ENCODE measurements around the gene ZNF236. TPM values are rescaled to one million over a fixed set of nuclear protein-coding genes. Genes with fewer than 3 reads are reported as not detected.

The ZNF236 gene
- total and polyA plus RNA-seq, 2 donors (not counting 3 experiments of a cell fraction or from before 2014, with no cell fraction given), result 4.5 to 14.7 TPM

- ChIA-PET POLR2A (no interaction called here), CTCF (interaction anchor here (0.8 to 8.0 kb wide), 17 partner anchors 8 to 182 kb away, joined by 3 to 140 read pairs (median 4); no protein-coding TSS in a partner anchor)
- no peaks in the 10 kb centered on the region for H3K9me3 ChIP-seq (replicated peaks; ENCODE audit: control insufficient read depth, insufficient read depth, low read length)
- no peak overlapping the region for H3K27ac ChIP-seq (ENCODE audit: insufficient read depth, low read depth, low read length)
- no TSS peak for BruUV-seq (replicated peaks)
- intact Hi-C loops (cut with micrococcal nuclease), result loop anchor here (1.0 to 5.0 kb wide), 4 partner anchors 61 to 181 kb away; no protein-coding TSS in a partner anchor
- H3K27me3 ChIP-seq (ENCODE audit: control insufficient read depth in 2 of 2, insufficient read depth in 2 of 2, low read length in 2 of 2), result peaks cover 0 to 7% of the 10 kb centered on the region in 2 experiments
- no peaks in the 10 kb centered on the region for H4K20me1 ChIP-seq (replicated peaks; ENCODE audit: control insufficient read depth, extremely low read depth, insufficient read depth, low read length)
- peak overlapping the region; percentile 30 for H3K4me2 ChIP-seq (ENCODE audit: insufficient read depth, low read length)
- H3K9me1 ChIP-seq (replicated peaks; ENCODE audit: control insufficient read depth, extremely low read depth, insufficient read depth, low read length), result no peaks in the 10 kb centered on the region
- no peak overlapping the region for H3K9ac ChIP-seq (replicated peaks; ENCODE audit: extremely low read depth, insufficient read depth, low read length)
- no peaks in the 10 kb centered on the region for H3K79me2 ChIP-seq (ENCODE audit: control insufficient read depth, insufficient read depth, low read length)
- H3K36me3 ChIP-seq (ENCODE audit: control insufficient read depth in 2 of 2, extremely low read depth in 1 of 2, insufficient read depth in 2 of 2, low read length in 2 of 2), result no peaks in the 10 kb centered on the region
- no peaks in the 10 kb centered on the region for H3K4me1 ChIP-seq (ENCODE audit: control insufficient read depth, extremely low read depth, insufficient read depth, low read length)
- TF ChIP-seq JUN (IDR thresholded peaks at IDR 0.05; ENCODE audit: borderline replicate concordance, insufficient read depth, insufficient read length, low read depth), result no peak
- no peak for TF ChIP-seq EZH2 (IDR thresholded peaks at IDR 0.05; ENCODE audit: borderline replicate concordance, low read depth, low read length, severe bottlenecking)
- no peak for TF ChIP-seq FOS (IDR thresholded peaks at IDR 0.05; ENCODE audit: borderline replicate concordance, insufficient read depth, low read length)
- no peak for TF ChIP-seq MAX (IDR thresholded peaks at IDR 0.05; ENCODE audit: insufficient read depth, insufficient read length)
- TF ChIP-seq CTCF (IDR thresholded peaks at IDR 0.05; ENCODE audit: extremely low read depth in 1 of 2, insufficient read depth in 1 of 2, low read depth in 1 of 2, low read length in 2 of 2), result no peak
- no peak for TF ChIP-seq GATA2 (IDR thresholded peaks at IDR 0.05; ENCODE audit: insufficient read depth, insufficient read length, low read depth, low read length)
- TF ChIP-seq MYC (IDR thresholded peaks at IDR 0.05; ENCODE audit: low read depth, low read length), result no peak
- no peak for TF ChIP-seq POLR2AphosphoS5 (IDR thresholded peaks at IDR 0.05; ENCODE audit: insufficient read depth, low read depth, low read length)
- TF ChIP-seq POLR2A (IDR thresholded peaks at IDR 0.05; ENCODE audit: low read depth, low read length), result no peak
- DNase-seq (ENCODE audit: low read depth, low spot score) (no peak), FAIRE-seq (no peak)
- H2AFZ ChIP-seq (ENCODE audit: low read depth, low read length), result no peak overlapping the region
- dilution Hi-C loops (cut with MboI; ENCODE audit: extremely low pct_ligation_motif_present, low sequenced_read_pairs), result no loop called here
- no peak overlapping the region for H3K4me3 ChIP-seq (replicated peaks in 1 of 3; ENCODE audit: insufficient read depth in 1 of 3, low read depth in 1 of 3, low read length in 3 of 3)
Observed at GRCh38 chr18:76983613-76984051, 161.3 kb downstream of the ZNF236 start.

Measured in endothelial cell of umbilical vein (primary cell).